Caki2 (cell line): Measurements from ENCODE around the gene BMAL1. TPM values are rescaled to one million over a fixed set of nuclear protein-coding genes. Genes with fewer than 3 reads are reported as not detected.
A peak's percentile ranks its signal among the peaks of the same experiment; 100 is the strongest.

Experiments used
- DNase-seq: peaks from one replicate; pipeline ENCODE4 v3.0.0-alpha.2; 2015; ENCODE audit warnings: low read depth
- in situ Hi-C: cut with HindIII; loops from 2 replicates; pipeline ENCODE4 v1.10.0; 2016; ENCODE audit warnings: low sequenced_read_pairs, low pct_unique_long_range_greater_than_20kb, mixed read lengths
- total RNA-seq: library from RNA; depleted of rRNA; stranded (reverse); fragments of >200 nt; shearing (Covaris generic); gene quantifications from 2 replicates; pipeline ENCODE4 v1.2.3, GENCODE V29; 2014; ENCODE audit warnings: low replicate concordance

Gene BMAL1
- total RNA-seq, 1 experiment from 2014 or later = 11.3 TPM

GRCh38 chr11:13286279-13286821 is 8.8 kb downstream of the BMAL1 start:
- in situ Hi-C loops = no loop called here
- no peak for DNase-seq

- DNase-seq = no peak
- in situ Hi-C loops = no loop called here
These were observed 9.4 kb downstream of the BMAL1 start for GRCh38 chr11:13287036-13287435.

GRCh38 chr11:13287681-13288080 is 10.1 kb downstream of the BMAL1 start:
- in situ Hi-C loops = no loop called here

GRCh38 chr11:13288375-13289029 is 10.9 kb downstream of the BMAL1 start:
- DNase-seq = peak; percentile 30
- in situ Hi-C loops = no loop called here

More at GRCh38 chr11:13287681-13288080, 10.1 kb downstream of the BMAL1 start:
- no peak for DNase-seq

- in situ Hi-C loops = no loop called here
- DNase-seq = peak; percentile 49
These were observed 11.5 kb downstream of the BMAL1 start for GRCh38 chr11:13289081-13289480.

- DNase-seq = no peak
- in situ Hi-C loops = no loop called here
These were observed 12.8 kb downstream of the BMAL1 start for GRCh38 chr11:13290221-13290980.

- DNase-seq = no peak
- in situ Hi-C loops = no loop called here
These were observed 13.8 kb downstream of the BMAL1 start for GRCh38 chr11:13291361-13291760.

- no peak for DNase-seq
- in situ Hi-C loops = no loop called here
These were observed 14.2 kb downstream of the BMAL1 start for GRCh38 chr11:13291800-13292199.

- in situ Hi-C loops = no loop called here
- DNase-seq = no peak
These were observed 15.4 kb downstream of the BMAL1 start for GRCh38 chr11:13292970-13293369.

- in situ Hi-C loops = no loop called here
- no peak for DNase-seq
These were observed 16.6 kb downstream of the BMAL1 start for GRCh38 chr11:13294178-13294577.

- no peak for DNase-seq
- in situ Hi-C loops = no loop called here
These were observed 17.4 kb downstream of the BMAL1 start for GRCh38 chr11:13294771-13295579.

- in situ Hi-C loops = no loop called here
These were observed 19.8 kb downstream of the BMAL1 start for GRCh38 chr11:13297308-13297916.

GRCh38 chr11:13297917-13298356 is 20.3 kb downstream of the BMAL1 start:
- no peak for DNase-seq
- in situ Hi-C loops = no loop called here

More at GRCh38 chr11:13297308-13297916, 19.8 kb downstream of the BMAL1 start:
- DNase-seq = no peak

GRCh38 chr11:13298765-13299164 is 21.2 kb downstream of the BMAL1 start:
- no peak for DNase-seq
- in situ Hi-C loops = no loop called here

- DNase-seq = no peak
- in situ Hi-C loops = no loop called here
These were observed 23.9 kb downstream of the BMAL1 start for GRCh38 chr11:13301522-13301921.

- DNase-seq = no peak
- in situ Hi-C loops = no loop called here
These were observed 24.9 kb downstream of the BMAL1 start for GRCh38 chr11:13302420-13302958.

- no peak for DNase-seq
- in situ Hi-C loops = no loop called here
These were observed 26.4 kb downstream of the BMAL1 start for GRCh38 chr11:13303668-13304649.
